Measurements from ENCODE around the gene GDAP2.
A peak's percentile ranks its signal among the peaks of the same experiment; 100 is the strongest.
"Not testable (repeated sequence)": the region's sequence is repeated elsewhere in the genome, so short reads cannot be mapped to it uniquely, and the experiment has no call there.

The GDAP2 gene

GRCh38 chr1:117929343-117930172 lies at the start of gene GDAP2, which contains the start of gene WDR3:
Gene GDAP2 (minus strand): TSS chr1:117929621. CDS start chr1:117920357, 9,264 bp downstream.
Gene WDR3 (plus strand): TSS chr1:117929739. CDS start chr1:117933320, 3,581 bp downstream.
- peak within 1 kb of the TSS; percentile 100 for H3K4me3 ChIP-seq (ENCODE audit: low read depth, low read length)
- peak; percentile 80 for DNase-seq (ENCODE audit: low read depth)

- H3K4me3 ChIP-seq (ENCODE audit: low read depth, low read length), result no peak overlapping the region
- no peak for DNase-seq (ENCODE audit: low read depth)
These were observed 47.0 kb upstream of the GDAP2 start for GRCh38 chr1:117976381-117976780.

GRCh38 chr1:117971777-117972176 lies 42.4 kb upstream of the GDAP2 start:
- no peak for DNase-seq (ENCODE audit: low read depth)
- no peak overlapping the region for H3K4me3 ChIP-seq (ENCODE audit: low read depth, low read length)

- no peak overlapping the region for H3K4me3 ChIP-seq (ENCODE audit: low read depth, low read length)
- DNase-seq (ENCODE audit: low read depth), result no peak
These were observed 40.8 kb upstream of the GDAP2 start for GRCh38 chr1:117970252-117970651.

GRCh38 chr1:117967881-117968280 lies 38.5 kb upstream of the GDAP2 start:
- no peak overlapping the region for H3K4me3 ChIP-seq (ENCODE audit: low read depth, low read length)
- peak; percentile 56 for DNase-seq (ENCODE audit: low read depth)

- peak; percentile 55 for DNase-seq (ENCODE audit: low read depth)
These were observed 38.1 kb upstream of the GDAP2 start for GRCh38 chr1:117967477-117967876.

GRCh38 chr1:117964290-117965038 lies 35.0 kb upstream of the GDAP2 start:
- no peak for DNase-seq (ENCODE audit: low read depth)
- no peak overlapping the region for H3K4me3 ChIP-seq (ENCODE audit: low read depth, low read length)

More at GRCh38 chr1:117967477-117967876, 38.1 kb upstream of the GDAP2 start:
- no peak overlapping the region for H3K4me3 ChIP-seq (ENCODE audit: low read depth, low read length)

GRCh38 chr1:117959364-117959763 lies 29.9 kb upstream of the GDAP2 start:
- no peak for DNase-seq (ENCODE audit: low read depth)
- H3K4me3 ChIP-seq (ENCODE audit: low read depth, low read length), result no peak overlapping the region

GRCh38 chr1:117952386-117952785 lies 23.0 kb upstream of the GDAP2 start:
- DNase-seq (ENCODE audit: low read depth), result no peak
- H3K4me3 ChIP-seq (ENCODE audit: low read depth, low read length), result no peak overlapping the region

GRCh38 chr1:117942293-117942692 lies 12.9 kb upstream of the GDAP2 start:
- no peak for DNase-seq (ENCODE audit: low read depth)
- no peak overlapping the region for H3K4me3 ChIP-seq (ENCODE audit: low read depth, low read length)

- no peak overlapping the region for H3K4me3 ChIP-seq (ENCODE audit: low read depth, low read length)
- no peak for DNase-seq (ENCODE audit: low read depth)
These were observed 4.3 kb upstream of the GDAP2 start for GRCh38 chr1:117933769-117934168.

- no peak overlapping the region for H3K4me3 ChIP-seq (ENCODE audit: low read depth, low read length)
- DNase-seq (ENCODE audit: low read depth), result no peak
These were observed 3.2 kb upstream of the GDAP2 start for GRCh38 chr1:117932576-117932975.

- DNase-seq (ENCODE audit: low read depth), result no peak
- H3K4me3 ChIP-seq (ENCODE audit: low read depth, low read length), result peak overlapping the region; percentile 100
These were observed 1.1 kb upstream of the GDAP2 start for GRCh38 chr1:117930484-117930883.

- peak overlapping the region; percentile 100 for H3K4me3 ChIP-seq (ENCODE audit: low read depth, low read length)
- no peak for DNase-seq (ENCODE audit: low read depth)
These were observed 689 bp upstream of the GDAP2 start for GRCh38 chr1:117930173-117930447.

GRCh38 chr1:117928881-117929342 lies 509 bp downstream of the GDAP2 start:
- DNase-seq (ENCODE audit: low read depth), result peak; percentile 17

GRCh38 chr1:117925981-117926380 lies 3.4 kb downstream of the GDAP2 start:
- H3K4me3 ChIP-seq (ENCODE audit: low read depth, low read length), result no peak overlapping the region
- no peak for DNase-seq (ENCODE audit: low read depth)

More at GRCh38 chr1:117928881-117929342, 509 bp downstream of the GDAP2 start:
- peak overlapping the region; percentile 100 for H3K4me3 ChIP-seq (ENCODE audit: low read depth, low read length)

- not testable (repeated sequence) for H3K4me3 ChIP-seq (ENCODE audit: low read depth, low read length); DNase-seq (ENCODE audit: low read depth)
These were observed 6.7 kb downstream of the GDAP2 start for GRCh38 chr1:117922717-117923116.

- no peak overlapping the region for H3K4me3 ChIP-seq (ENCODE audit: low read depth, low read length)
These were observed 7.4 kb downstream of the GDAP2 start for GRCh38 chr1:117921991-117922390.

GRCh38 chr1:117919376-117919775 lies 10.0 kb downstream of the GDAP2 start:
- no peak for DNase-seq (ENCODE audit: low read depth)
- H3K4me3 ChIP-seq (ENCODE audit: low read depth, low read length), result no peak overlapping the region

More at GRCh38 chr1:117921991-117922390, 7.4 kb downstream of the GDAP2 start:
- DNase-seq (ENCODE audit: low read depth), result no peak

- no peak for DNase-seq (ENCODE audit: low read depth)
- H3K4me3 ChIP-seq (ENCODE audit: low read depth, low read length), result no peak overlapping the region
These were observed 18.4 kb downstream of the GDAP2 start for GRCh38 chr1:117911051-117911450.

Measured in skeletal muscle cell (primary cell).